HepG2 (cell line): ENCODE results near the gene FOXA3. TPM values are rescaled to one million over a fixed set of nuclear protein-coding genes. Genes with fewer than 3 reads are reported as not detected.

Experiments used
- BRCA1 ChIP-seq: sonication (generic); formaldehyde crosslinking; IDR thresholded peaks from 2 replicates; pipeline ENCODE4 v1.4.0; 2020; ENCODE audit warnings: missing genetic modification reagents
- DPF2 ChIP-seq: sonication (generic); formaldehyde crosslinking; IDR thresholded peaks from 2 replicates; pipeline ENCODE4 v1.4.0; 2020; ENCODE audit warnings: mild to moderate bottlenecking, low read depth, missing genetic modification reagents, borderline replicate concordance
- PAX8 ChIP-seq: sonication (generic); formaldehyde crosslinking; IDR thresholded peaks from 2 replicates; pipeline ENCODE4 v1.8.0; 2022; ENCODE audit warnings: mild to moderate bottlenecking, missing genetic modification reagents, borderline replicate concordance
- POGK ChIP-seq: sonication (generic); formaldehyde crosslinking; conservative IDR thresholded peaks from 2 replicates; pipeline ENCODE4 v1.8.0; 2022; ENCODE audit warnings: mild to moderate bottlenecking, moderate library complexity, missing genetic modification reagents
- SNAPC2 ChIP-seq: sonication (generic); formaldehyde crosslinking; IDR thresholded peaks from 2 replicates; pipeline ENCODE4 v1.8.1; 2022; ENCODE audit warnings: mild to moderate bottlenecking, missing genetic modification reagents
- ZBTB20 ChIP-seq: sonication (generic); formaldehyde crosslinking; IDR thresholded peaks from 2 replicates; pipeline ENCODE4 v1.8.1; 2023; ENCODE audit warnings: missing genetic modification reagents, low read depth, mild to moderate bottlenecking, borderline replicate concordance
- ZBTB8A ChIP-seq: sonication (generic); formaldehyde crosslinking; IDR thresholded peaks from 2 replicates; pipeline ENCODE4 v1.4.0; 2020; ENCODE audit warnings: mild to moderate bottlenecking, low read depth, missing genetic modification reagents, borderline replicate concordance
- ZFP37 ChIP-seq: sonication (generic); formaldehyde crosslinking; IDR thresholded peaks from 2 replicates; pipeline ENCODE4 v1.4.0; 2020; ENCODE audit warnings: missing genetic modification reagents, borderline replicate concordance
- ZNF317 ChIP-seq: sonication (generic); formaldehyde crosslinking; IDR thresholded peaks from 2 replicates; pipeline ENCODE4 v1.5.0; 2020; ENCODE audit warnings: mild to moderate bottlenecking, missing genetic modification reagents
- ZNF329 ChIP-seq: sonication (generic); formaldehyde crosslinking; IDR thresholded peaks from 2 replicates; pipeline ENCODE4 v1.9.0; 2021; ENCODE audit warnings: low read depth, mild to moderate bottlenecking, missing genetic modification reagents
- ZNF496 ChIP-seq: sonication (generic); formaldehyde crosslinking; IDR thresholded peaks from 2 replicates; pipeline ENCODE4 v1.8.1; 2023; ENCODE audit warnings: mild to moderate bottlenecking, moderate library complexity, missing genetic modification reagents; ENCODE audit not compliant: insufficient replicate concordance
- ZNF543 ChIP-seq: sonication (generic); formaldehyde crosslinking; IDR thresholded peaks from 2 replicates; pipeline ENCODE4 v1.4.0; 2020; ENCODE audit warnings: mild to moderate bottlenecking, missing genetic modification reagents
- ZNF563 ChIP-seq: sonication (generic); formaldehyde crosslinking; IDR thresholded peaks from 2 replicates; pipeline ENCODE4 v1.8.0; 2022; ENCODE audit warnings: mild to moderate bottlenecking, moderate library complexity, missing genetic modification reagents
- ZNF569 ChIP-seq: sonication (generic); formaldehyde crosslinking; IDR thresholded peaks from 2 replicates; pipeline ENCODE4 v1.5.0; 2020; ENCODE audit warnings: mild to moderate bottlenecking, missing genetic modification reagents, moderate library complexity, borderline replicate concordance
- ZNF674 ChIP-seq: sonication (generic); formaldehyde crosslinking; IDR thresholded peaks from 2 replicates; pipeline ENCODE4 v1.5.0; 2020; ENCODE audit warnings: low read depth, mild to moderate bottlenecking, missing genetic modification reagents
- ZNF75D ChIP-seq: sonication (generic); formaldehyde crosslinking; IDR thresholded peaks from 2 replicates; pipeline ENCODE4 v1.8.1; 2023; ENCODE audit warnings: missing genetic modification reagents, mild to moderate bottlenecking, borderline replicate concordance
- ZNF883 ChIP-seq: sonication (generic); formaldehyde crosslinking; IDR thresholded peaks from 2 replicates; pipeline ENCODE4 v1.5.1; 2020; ENCODE audit warnings: mild to moderate bottlenecking, missing genetic modification reagents; ENCODE audit errors: not compliant biosample characterization
- polyA plus RNA-seq, 8 experiments: library from polyadenylated mRNA; depleted of rRNA in 3 of 8; stranded (reverse) in 7 of 8; unstranded in 1 of 8; fragments of >200 nt; fragmentation: Illumina TruSeq in 4 of 8; extraction: Trizol in 4 of 8; gene quantifications; 2 replicates each; pipeline versions ENCODE4 v1.2.1 to v1.2.3, GENCODE V29; 2011 to 2016; ENCODE audit warnings: low read depth in 4 of 8, missing spikeins in 1 of 8, mixed read lengths in 1 of 8; ENCODE audit not compliant: insufficient read depth in 1 of 8
- total RNA-seq, 5 experiments: library from RNA; depleted of rRNA; stranded (reverse); fragments of >200 nt; fragmentation: Illumina TruSeq; extraction: Trizol; gene quantifications; 2 replicates each; pipeline ENCODE4 v1.2.3, GENCODE V29; 2016; ENCODE audit warnings: low read depth in 1 of 5
- TF ChIP-seq, protein P1 (sequence below): sonication (generic); formaldehyde crosslinking; IDR thresholded peaks from 2 replicates; pipeline ENCODE4 v1.4.0; 2020; ENCODE audit warnings: missing genetic modification reagents, mild to moderate bottlenecking, borderline replicate concordance
- TF ChIP-seq, protein P2 (sequence below): sonication (generic); formaldehyde crosslinking; IDR thresholded peaks from 2 replicates; pipeline ENCODE4 v1.4.0; 2020; ENCODE audit warnings: low read depth, mild to moderate bottlenecking, missing genetic modification reagents
- TF ChIP-seq, protein P3 (sequence below): sonication (generic); formaldehyde crosslinking; conservative IDR thresholded peaks from 2 replicates; pipeline ENCODE4 v1.4.0; 2020; ENCODE audit warnings: mild to moderate bottlenecking, missing genetic modification reagents, moderate library complexity

Gene FOXA3
- total and polyA plus RNA-seq, 2 of the 13 experiments (the other 11 are each of a cell fraction or from before 2014, with no cell fraction given) = 29.8 to 47.6 TPM

- TF ChIP-seq POGK (CRISPR knock-in tag) (no peak), ZFP37 (CRISPR knock-in tag) (no peak), ZNF317 (CRISPR knock-in tag) (no peak), SNAPC2 (CRISPR knock-in tag) (no peak), ZNF563 (CRISPR knock-in tag) (no peak), ZNF543 (no peak; the same call in 1 of the 2 replicates), PAX8 (CRISPR knock-in tag) (no peak), DPF2 (no peak), ZNF496 (CRISPR knock-in tag) (no peak), ZNF883 (peak; percentile 69), BRCA1 (no peak), ZNF569 (CRISPR knock-in tag) (no peak), ZNF674 (CRISPR knock-in tag) (no peak), ZNF75D (CRISPR knock-in tag) (no peak), ZNF329 (CRISPR knock-in tag) (no peak), ZBTB8A (no peak), ZBTB20 (CRISPR knock-in tag) (0 out of 2 replicates have a peak, but pooled peaks have one; percentile 9)
- TF ChIP-seq, protein P1, sequence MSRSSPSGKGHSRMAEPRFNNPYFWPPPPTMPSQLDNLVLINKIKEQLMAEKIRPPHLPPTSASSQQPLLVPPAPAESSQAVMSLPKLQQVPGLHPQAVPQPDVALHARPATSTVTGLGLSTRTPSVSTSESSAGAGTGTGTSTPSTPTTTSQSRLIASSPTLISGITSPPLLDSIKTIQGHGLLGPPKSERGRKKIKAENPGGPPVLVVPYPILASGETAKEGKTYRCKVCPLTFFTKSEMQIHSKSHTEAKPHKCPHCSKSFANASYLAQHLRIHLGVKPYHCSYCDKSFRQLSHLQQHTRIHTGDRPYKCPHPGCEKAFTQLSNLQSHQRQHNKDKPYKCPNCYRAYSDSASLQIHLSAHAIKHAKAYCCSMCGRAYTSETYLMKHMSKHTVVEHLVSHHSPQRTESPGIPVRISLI (CRISPR knock-in tag) = no peak
- TF ChIP-seq, protein P2, sequence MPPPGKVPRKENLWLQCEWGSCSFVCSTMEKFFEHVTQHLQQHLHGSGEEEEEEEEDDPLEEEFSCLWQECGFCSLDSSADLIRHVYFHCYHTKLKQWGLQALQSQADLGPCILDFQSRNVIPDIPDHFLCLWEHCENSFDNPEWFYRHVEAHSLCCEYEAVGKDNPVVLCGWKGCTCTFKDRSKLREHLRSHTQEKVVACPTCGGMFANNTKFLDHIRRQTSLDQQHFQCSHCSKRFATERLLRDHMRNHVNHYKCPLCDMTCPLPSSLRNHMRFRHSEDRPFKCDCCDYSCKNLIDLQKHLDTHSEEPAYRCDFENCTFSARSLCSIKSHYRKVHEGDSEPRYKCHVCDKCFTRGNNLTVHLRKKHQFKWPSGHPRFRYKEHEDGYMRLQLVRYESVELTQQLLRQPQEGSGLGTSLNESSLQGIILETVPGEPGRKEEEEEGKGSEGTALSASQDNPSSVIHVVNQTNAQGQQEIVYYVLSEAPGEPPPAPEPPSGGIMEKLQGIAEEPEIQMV (CRISPR knock-in tag) = no peak
- TF ChIP-seq, protein P3, sequence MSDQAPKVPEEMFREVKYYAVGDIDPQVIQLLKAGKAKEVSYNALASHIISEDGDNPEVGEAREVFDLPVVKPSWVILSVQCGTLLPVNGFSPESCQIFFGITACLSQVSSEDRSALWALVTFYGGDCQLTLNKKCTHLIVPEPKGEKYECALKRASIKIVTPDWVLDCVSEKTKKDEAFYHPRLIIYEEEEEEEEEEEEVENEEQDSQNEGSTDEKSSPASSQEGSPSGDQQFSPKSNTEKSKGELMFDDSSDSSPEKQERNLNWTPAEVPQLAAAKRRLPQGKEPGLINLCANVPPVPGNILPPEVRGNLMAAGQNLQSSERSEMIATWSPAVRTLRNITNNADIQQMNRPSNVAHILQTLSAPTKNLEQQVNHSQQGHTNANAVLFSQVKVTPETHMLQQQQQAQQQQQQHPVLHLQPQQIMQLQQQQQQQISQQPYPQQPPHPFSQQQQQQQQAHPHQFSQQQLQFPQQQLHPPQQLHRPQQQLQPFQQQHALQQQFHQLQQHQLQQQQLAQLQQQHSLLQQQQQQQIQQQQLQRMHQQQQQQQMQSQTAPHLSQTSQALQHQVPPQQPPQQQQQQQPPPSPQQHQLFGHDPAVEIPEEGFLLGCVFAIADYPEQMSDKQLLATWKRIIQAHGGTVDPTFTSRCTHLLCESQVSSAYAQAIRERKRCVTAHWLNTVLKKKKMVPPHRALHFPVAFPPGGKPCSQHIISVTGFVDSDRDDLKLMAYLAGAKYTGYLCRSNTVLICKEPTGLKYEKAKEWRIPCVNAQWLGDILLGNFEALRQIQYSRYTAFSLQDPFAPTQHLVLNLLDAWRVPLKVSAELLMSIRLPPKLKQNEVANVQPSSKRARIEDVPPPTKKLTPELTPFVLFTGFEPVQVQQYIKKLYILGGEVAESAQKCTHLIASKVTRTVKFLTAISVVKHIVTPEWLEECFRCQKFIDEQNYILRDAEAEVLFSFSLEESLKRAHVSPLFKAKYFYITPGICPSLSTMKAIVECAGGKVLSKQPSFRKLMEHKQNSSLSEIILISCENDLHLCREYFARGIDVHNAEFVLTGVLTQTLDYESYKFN (CRISPR knock-in tag) = no peak
Observed at GRCh38 chr19:45902651-45903625, 38.8 kb downstream of the FOXA3 start (continued).
